GM12872 (cell line): Measurements from ENCODE around the gene SYT11.

Source experiments
- TF ChIP-seq, protein P1 (sequence below): IDR thresholded peaks from 3 replicates; pipeline ENCODE4 v1.5.1; 2011; ENCODE audit warnings: low read depth, mild to moderate bottlenecking, low read length, moderate library complexity; ENCODE audit not compliant: insufficient read depth

SYT11 gene, protein sequence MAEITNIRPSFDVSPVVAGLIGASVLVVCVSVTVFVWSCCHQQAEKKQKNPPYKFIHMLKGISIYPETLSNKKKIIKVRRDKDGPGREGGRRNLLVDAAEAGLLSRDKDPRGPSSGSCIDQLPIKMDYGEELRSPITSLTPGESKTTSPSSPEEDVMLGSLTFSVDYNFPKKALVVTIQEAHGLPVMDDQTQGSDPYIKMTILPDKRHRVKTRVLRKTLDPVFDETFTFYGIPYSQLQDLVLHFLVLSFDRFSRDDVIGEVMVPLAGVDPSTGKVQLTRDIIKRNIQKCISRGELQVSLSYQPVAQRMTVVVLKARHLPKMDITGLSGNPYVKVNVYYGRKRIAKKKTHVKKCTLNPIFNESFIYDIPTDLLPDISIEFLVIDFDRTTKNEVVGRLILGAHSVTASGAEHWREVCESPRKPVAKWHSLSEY

DNA sequence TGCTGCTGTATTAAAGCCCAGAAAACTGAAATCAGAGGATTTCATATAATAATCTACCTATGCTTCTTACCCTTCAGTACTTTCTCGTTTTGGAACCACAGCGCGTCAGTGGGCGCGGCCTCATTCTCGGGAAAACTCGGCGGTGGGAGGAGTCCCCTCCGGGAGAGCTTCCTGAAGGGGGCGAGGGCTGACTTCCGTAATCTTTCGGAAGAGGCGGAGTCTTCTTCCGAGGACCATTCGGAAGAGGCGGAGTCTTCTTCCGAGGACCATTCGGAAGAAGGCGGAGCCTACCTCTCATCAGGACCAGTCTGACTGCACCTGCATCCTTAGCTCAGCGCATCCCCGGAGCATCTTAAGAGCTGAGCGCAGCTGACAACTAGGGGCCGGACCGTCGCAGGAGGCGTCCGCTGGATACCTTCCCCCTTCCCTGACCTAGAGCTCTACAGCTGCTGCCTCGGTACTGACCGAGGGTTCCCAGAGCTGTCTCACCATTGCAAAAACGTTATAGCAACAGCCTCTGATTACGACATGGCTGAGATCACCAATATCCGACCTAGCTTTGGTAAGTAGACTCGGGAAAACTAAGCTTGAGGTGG is at the start of gene SYT11:
Gene SYT11 (plus strand): TSS at position 334 of the 596 bp plus-strand sequence. CDS start 195 bp downstream, at position 529.
- TF ChIP-seq, protein P1, sequence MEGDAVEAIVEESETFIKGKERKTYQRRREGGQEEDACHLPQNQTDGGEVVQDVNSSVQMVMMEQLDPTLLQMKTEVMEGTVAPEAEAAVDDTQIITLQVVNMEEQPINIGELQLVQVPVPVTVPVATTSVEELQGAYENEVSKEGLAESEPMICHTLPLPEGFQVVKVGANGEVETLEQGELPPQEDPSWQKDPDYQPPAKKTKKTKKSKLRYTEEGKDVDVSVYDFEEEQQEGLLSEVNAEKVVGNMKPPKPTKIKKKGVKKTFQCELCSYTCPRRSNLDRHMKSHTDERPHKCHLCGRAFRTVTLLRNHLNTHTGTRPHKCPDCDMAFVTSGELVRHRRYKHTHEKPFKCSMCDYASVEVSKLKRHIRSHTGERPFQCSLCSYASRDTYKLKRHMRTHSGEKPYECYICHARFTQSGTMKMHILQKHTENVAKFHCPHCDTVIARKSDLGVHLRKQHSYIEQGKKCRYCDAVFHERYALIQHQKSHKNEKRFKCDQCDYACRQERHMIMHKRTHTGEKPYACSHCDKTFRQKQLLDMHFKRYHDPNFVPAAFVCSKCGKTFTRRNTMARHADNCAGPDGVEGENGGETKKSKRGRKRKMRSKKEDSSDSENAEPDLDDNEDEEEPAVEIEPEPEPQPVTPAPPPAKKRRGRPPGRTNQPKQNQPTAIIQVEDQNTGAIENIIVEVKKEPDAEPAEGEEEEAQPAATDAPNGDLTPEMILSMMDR = no peak

DNA sequence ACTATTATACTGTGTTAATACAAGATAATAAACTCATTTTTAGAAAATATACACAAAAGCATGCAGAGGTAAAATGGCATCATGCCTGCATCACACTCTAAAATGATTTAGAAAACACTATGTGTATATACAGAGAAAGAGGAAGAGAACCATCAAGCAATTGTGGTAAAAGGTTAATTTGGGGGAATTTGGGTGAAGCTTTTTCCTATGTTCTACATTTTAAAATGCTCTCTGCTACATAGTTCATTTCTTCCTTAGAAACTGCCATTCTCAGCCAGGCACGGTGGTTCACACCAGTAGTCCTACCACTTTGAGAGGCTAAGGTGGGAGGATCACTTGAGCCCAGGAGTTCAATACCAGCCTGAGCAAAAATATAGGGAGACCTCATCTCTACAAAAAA is 46.5 kb upstream of the SYT11 start:
- TF ChIP-seq, protein P1 = no peak

DNA sequence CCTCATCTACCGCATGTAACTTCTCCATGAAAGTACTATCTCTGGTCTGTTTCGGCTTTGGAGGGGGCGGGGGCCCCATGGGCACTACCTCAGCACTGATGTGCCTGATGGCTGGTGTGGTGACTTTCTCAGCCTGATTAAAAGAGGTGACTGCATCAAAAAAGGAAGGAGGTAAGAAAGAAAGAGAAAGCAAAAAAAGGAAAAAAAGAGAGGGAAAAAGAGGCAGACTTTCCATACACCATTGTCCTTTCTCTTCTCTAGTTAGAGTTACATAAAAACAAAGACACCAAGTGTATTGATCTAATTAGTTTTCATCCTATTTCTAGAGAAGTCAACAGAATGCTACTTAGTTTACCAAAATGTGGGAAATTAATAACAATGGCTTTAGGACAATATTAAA is 45.7 kb upstream of the SYT11 start:
- TF ChIP-seq, protein P1 = no peak

DNA sequence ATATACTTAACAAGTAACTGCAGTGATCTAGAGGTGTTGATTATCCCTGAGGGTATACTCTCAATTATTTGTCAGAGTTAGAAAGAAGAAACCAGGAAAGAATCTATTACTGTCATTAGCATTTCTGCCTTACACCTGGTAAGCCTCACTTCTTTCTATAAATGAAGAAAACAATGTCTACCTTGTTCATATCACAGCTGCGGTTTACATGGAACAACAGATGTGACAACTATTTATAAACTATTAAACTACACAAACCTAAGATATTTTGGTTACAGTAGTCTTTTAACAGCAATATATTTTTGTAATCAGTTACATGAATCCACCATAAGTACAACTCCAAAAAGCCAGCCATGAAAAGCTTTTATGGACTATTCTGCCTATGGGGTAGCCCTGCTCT is 43.0 kb upstream of the SYT11 start:
- TF ChIP-seq, protein P1 = no peak

DNA sequence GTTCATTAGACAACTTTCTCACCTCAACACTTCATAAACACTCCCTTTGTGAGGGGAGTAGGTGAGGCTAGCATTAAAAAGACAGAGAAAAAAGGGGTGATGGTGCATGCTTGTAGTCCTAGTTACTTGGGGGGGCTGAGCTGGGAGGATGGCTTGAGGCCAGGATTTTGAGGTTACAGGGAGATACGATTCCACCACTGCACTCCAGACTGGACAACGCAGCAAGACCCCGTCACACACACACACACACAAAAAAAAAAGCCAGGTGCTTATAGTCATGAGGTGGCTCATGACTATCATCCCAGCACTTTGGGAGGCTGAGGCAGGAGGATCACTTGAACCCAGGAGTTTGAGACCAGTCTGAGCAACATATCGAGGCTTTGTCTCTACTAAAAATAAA is 31.9 kb upstream of the SYT11 start:
- TF ChIP-seq, protein P1 = no peak

DNA sequence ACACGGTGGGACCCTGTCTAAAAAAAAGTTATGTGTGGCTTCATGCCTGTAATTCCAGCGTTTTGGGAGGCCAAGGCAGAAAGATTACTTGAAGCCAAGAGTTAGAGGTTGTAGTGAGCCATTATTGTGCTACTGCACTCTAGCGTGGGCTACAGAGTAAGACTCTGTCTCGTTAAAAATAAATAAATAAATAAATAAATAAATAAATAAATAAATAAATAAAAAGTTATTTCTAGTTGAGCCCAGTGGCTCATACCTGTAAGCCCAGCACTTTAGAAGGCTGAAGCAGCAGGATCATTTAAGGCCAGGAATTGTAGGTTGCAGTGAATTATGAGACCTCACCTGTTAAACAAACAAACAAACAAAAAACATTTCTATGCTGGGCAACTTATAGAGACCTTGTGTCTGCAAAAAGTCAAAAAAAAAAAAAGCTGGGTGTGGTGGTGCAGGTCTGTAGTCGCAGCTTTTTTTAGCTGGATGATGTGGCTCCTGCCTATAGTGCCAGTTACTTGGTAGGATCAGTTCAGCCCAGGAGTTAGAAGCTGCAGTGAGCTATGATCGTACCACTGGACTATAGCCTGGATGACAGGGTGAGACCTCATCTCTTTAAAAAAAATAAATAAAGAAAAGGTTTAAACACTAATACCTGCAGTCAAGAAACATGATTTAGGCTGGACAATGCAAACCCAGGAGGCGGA is 27.9 kb upstream of the SYT11 start:
- TF ChIP-seq, protein P1 = no peak

DNA sequence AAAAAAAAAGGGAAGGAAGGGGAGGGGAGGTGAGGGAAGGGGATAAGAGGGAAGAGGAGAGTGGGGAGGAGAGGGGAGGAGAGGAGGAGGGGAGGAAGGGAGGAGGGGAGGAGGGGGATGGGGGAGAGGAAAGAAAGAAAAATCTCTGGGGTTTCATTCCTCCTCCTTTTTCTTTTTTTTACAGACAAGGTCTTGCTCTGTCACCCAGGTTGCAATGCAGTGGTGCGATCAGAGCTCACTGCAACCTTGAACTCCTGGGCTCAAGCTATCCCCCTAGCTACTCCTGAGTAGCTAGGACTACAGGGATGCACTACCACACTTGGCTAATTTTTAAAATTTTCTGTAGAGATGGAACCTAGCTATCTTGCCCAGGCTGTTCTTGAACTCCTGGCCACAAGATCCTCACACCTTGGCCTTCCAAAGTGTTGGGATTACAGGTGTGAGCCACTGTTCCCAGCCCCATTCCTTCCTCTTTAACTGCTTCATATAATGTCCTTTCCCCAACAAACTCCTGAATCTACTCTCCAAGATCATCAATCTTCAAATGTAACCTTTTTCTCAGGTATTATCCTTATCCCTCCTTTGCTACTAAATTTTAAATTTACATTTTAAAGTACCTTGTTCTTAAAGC is 25.6 kb upstream of the SYT11 start:
- TF ChIP-seq, protein P1 = no peak
